Ovary (tissue), 3 donors: ENCODE measurements around the gene GRIK1.
"Not testable (repeated sequence)": the region's sequence is repeated elsewhere in the genome, so short reads cannot be mapped to it uniquely, and the experiment has no call there.

Experiments used
- EP300 ChIP-seq: sonication (generic); formaldehyde crosslinking; IDR thresholded peaks from one replicate; pipeline ENCODE4 v1.6.1; 2017; ENCODE audit warnings: antibody characterized with exemption
- POLR2A ChIP-seq: fragments of 450-650 bp; IDR thresholded peaks from one replicate; pipeline ENCODE4 v1.6.1; 2017; ENCODE audit warnings: antibody characterized with exemption, mild to moderate bottlenecking, moderate library complexity
- TF ChIP-seq, protein P1 (sequence below), 3 donors: fragments of 450-650 bp in 2 of 3; fragments of 200-600 bp in 1 of 3; IDR thresholded peaks; one replicate each; pipeline versions ENCODE4 v1.5.1 to v1.8.0; 2016 to 2022; ENCODE audit warnings: antibody characterized with exemption in 3 of 3, mild to moderate bottlenecking in 1 of 3
- donor health status: DM: no; HTN: no; CAD: no.

- TF ChIP-seq, protein P1, sequence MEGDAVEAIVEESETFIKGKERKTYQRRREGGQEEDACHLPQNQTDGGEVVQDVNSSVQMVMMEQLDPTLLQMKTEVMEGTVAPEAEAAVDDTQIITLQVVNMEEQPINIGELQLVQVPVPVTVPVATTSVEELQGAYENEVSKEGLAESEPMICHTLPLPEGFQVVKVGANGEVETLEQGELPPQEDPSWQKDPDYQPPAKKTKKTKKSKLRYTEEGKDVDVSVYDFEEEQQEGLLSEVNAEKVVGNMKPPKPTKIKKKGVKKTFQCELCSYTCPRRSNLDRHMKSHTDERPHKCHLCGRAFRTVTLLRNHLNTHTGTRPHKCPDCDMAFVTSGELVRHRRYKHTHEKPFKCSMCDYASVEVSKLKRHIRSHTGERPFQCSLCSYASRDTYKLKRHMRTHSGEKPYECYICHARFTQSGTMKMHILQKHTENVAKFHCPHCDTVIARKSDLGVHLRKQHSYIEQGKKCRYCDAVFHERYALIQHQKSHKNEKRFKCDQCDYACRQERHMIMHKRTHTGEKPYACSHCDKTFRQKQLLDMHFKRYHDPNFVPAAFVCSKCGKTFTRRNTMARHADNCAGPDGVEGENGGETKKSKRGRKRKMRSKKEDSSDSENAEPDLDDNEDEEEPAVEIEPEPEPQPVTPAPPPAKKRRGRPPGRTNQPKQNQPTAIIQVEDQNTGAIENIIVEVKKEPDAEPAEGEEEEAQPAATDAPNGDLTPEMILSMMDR (IDR thresholded peaks at IDR 0.05), result not testable (repeated sequence)
- TF ChIP-seq POLR2A, EP300: not testable (repeated sequence)
Observed at GRCh38 chr21:29958035-29958434, 18.2 kb upstream of the GRIK1 start.
